GM21381 (cell line): ENCODE measurements around the gene CXXC5.

Source experiments
- ATAC-seq: cut with Tn5 transposase; IDR thresholded peaks from one replicate; pipeline ENCODE4 v1.9.1; 2021; ENCODE audit warnings: mild to moderate bottlenecking, moderate library complexity; ENCODE audit not compliant: unreplicated experiment

The CXXC5 gene

GRCh38 chr5:139638090-139638735, 9.9 kb upstream of the CXXC5 start:
- no peak for ATAC-seq

GRCh38 chr5:139638736-139639618, 9.2 kb upstream of the CXXC5 start:
- ATAC-seq: no peak

DNA sequence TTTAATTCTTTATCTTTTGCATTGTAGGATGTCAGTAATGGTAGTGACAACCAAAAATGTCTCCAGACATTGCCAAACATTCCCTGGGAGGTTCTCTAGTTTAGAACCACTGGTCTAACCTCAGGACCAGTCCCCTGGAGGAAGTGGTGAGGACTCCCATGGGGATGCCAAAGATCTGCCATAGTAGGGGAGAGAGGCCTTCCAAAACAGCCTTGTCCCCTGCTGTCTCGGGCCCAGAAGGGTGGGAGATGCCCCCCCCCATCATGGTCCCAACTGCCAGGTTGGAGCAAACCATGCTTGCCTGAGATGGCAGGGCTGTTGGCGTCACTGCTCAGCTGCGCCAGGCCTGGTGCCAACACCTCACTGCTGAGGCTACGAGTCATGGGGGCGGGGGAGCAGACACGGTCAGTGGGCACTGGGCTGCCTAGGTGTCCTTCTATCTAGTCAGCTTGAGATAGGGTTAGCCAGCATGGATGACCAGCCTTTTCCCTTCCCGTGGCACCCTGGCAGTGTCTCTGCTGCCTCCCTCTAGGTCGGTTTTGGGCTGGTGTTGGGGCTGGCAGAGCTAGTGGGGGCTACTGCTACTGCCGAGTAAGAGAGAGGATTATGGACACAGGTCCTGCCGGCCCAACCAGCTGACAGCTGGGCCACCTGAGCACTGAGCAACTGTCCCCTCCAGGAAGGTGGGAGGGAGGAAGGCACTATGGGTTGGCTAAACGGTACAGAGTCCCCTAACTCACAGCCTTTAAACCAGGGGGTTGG, 8.3 kb upstream of the CXXC5 start:
- ATAC-seq: no peak

GRCh38 chr5:139640421-139641115, 7.6 kb upstream of the CXXC5 start:
- no peak for ATAC-seq

- ATAC-seq: no peak
Observed at GRCh38 chr5:139641116-139642080, 6.8 kb upstream of the CXXC5 start.

- no peak for ATAC-seq
Observed at GRCh38 chr5:139642213-139642612, 5.9 kb upstream of the CXXC5 start.

- ATAC-seq: no peak
Observed at GRCh38 chr5:139642891-139643871, 5.0 kb upstream of the CXXC5 start.

DNA sequence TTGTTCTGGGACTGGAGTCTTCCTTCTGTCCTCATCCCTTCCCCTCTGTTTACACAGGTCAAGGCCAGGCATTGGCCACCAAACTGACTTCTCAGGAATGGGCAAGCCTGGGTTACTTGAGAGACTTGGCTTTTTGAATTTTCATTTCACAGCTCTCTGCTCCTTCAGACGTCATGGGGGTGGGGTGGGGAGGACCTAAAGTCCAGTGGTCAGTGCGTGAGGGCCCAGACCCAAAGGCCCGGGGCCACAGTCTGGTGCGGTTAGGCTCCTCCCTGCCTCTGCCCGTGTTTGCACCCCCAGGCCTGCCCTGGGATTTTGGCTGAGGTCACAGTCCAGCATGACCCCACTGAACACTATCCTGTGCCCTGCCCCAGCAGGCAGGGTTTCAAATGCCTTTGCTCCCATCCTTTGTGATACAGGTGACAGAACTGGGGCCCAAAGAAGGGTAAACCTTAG, 4.1 kb upstream of the CXXC5 start:
- no peak for ATAC-seq

DNA sequence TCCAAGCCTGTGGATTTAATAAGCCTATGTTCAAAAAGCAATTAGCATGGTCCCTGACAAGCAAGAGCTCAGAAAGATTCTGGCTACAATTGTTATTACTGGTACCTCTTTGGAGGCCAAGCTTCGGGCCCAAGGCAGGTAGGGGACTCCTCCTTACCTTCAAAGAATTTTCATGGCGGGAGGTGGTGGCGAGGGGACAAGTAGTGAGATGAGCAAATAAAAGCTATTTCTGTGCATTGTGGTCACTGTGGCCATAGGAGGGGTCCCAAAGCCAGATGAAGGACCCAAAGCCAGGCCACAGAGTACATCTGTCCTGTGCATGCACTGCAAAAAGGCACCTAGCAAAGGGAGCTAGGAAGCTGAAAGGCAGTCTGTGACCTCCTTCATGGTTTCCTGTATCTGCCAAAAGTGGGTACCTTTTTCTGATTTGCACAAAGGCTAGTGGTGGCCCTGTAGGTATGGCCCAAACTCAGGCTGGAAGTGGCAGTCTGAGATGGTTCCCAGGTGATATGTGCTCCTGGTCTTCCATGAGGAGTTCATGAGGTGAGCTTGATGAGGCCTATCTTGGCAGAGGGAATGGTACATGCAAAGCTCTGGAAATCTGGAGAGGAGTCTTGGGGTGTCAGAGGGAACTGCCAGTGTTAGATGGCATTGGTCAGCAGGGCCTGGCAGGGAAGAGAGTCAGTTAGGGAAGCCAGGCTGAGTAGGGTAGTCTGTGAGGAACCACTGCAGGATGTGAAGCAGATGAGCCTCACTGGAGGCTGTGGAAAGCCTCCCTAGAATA, 3.3 kb upstream of the CXXC5 start:
- no peak for ATAC-seq

GRCh38 chr5:139645430-139645871, 2.7 kb upstream of the CXXC5 start:
- no peak for ATAC-seq

GRCh38 chr5:139646111-139646510, 2.0 kb upstream of the CXXC5 start:
- ATAC-seq: no peak

DNA sequence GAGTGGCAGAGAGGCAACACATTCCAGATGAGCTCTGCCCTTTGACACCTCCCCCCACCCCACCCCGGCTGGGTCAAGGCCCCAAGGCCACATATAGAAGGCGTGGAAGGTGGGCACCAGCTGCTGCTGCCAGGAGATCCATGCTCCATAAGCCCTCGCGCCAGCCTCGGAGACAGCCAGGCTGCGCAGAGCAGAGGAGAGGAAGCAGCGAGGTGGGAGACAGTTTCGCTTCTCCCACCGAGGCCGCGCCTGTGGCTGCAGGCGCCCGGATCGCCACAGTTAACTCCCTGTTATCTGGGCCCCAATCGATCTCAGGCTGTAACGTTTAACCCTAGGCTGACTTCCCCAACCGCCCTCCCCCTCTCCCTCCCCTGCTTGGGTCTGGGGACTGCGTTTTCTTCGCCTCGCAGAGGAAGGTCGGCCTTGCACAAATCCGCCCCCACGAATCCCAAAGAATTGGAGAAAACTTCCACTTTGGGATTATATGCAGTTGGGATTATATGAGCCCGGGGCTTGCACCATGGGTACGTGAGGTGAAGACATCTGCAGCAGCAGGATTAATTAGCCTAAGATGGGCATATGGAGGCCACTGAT, 1.1 kb upstream of the CXXC5 start:
- ATAC-seq: no peak

- no peak for ATAC-seq
Observed at GRCh38 chr5:139647506-139648204, 494 bp upstream of the CXXC5 start.

DNA sequence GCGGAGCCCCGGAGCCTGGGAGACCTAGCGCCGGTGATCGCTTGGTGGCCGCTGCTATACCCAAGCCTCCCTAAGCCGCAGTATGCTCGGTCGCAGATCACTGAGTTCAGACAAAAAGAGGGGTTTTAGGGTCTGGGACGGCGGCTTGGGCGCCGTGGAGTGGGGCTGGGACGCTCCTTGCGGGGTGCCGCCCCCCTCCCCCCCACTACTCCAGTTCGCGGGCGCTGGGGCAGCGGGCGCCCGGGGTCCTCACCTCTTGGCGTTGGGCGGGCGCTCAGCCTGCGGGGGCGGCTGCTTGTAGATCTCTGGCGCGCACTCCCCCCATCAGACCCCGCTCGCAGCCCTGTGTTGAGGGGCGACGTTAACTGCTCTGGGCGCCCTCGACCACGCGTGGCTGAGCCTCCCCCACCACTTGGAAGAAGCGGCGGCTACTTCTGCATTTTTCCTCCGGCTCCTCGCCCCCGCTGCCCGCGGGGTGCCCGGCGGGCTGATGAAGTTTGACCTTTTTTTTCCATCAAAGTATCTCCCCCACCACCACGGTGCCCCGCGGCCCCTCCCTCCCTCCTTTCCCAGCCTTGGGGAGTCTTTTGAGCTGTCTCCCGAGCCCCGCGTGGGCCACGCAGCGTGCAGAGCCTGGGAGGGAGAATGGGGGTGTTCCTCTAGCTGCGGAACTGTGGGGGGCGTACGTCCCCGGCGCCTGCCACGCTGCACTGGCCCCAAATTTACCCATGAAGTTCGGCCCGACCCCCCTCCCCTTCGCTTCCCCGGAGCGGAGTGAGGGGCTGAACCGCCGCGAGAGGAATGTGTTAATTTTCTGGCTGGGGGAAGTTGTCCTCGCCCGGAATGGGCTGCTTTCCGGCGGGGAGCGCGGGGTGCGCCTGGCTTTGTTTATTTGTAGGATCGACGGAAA, 1.2 kb downstream of the CXXC5 start:
- no peak for ATAC-seq

GRCh38 chr5:139650031-139650688, 2.0 kb downstream of the CXXC5 start:
- ATAC-seq: no peak
